OCI-LY1 (cell line): Measurements from ENCODE around the gene CKAP2L.

Experiments
- H2AFZ ChIP-seq: fragments of 200-600 bp; sonication (generic), shearing (Covaris generic); 2 replicates; pipeline ENCODE4 v1.6.0; 2014; ENCODE audit warnings: antibody characterized with exemption, mild to moderate bottlenecking, low read length
- H3F3A ChIP-seq: fragments of 200-600 bp; sonication (generic), shearing (Covaris generic); 2 replicates; pipeline ENCODE4 v1.6.0; 2014; ENCODE audit warnings: mild to moderate bottlenecking, antibody characterized with exemption, low read length, moderate library complexity; ENCODE audit not compliant: insufficient read depth
- H3K27ac ChIP-seq: fragments of 200-600 bp; sonication (generic); 2 replicates; pipeline ENCODE4 v1.5.1; 2014; ENCODE audit warnings: low read length, mixed run types, mild to moderate bottlenecking, low read depth; ENCODE audit not compliant: poor library complexity, severe bottlenecking
- H3K27me3 ChIP-seq: fragments of 200-600 bp; sonication (generic); 2 replicates; pipeline ENCODE4 v1.6.0; 2014; ENCODE audit warnings: antibody characterized with exemption, mild to moderate bottlenecking, low read length, moderate library complexity; ENCODE audit not compliant: insufficient read depth
- H3K36me3 ChIP-seq: fragments of 200-600 bp; sonication (generic); 2 replicates; pipeline ENCODE4 v1.6.1; 2014; ENCODE audit warnings: mild to moderate bottlenecking, antibody characterized with exemption, low read length, moderate library complexity, mixed read lengths; ENCODE audit not compliant: insufficient read depth
- H3K4me1 ChIP-seq: fragments of 200-600 bp; sonication (generic); 2 replicates; pipeline ENCODE4 v1.5.1; 2014; ENCODE audit warnings: mild to moderate bottlenecking, low read length, moderate library complexity; ENCODE audit not compliant: insufficient read depth, severe bottlenecking
- H3K4me2 ChIP-seq: fragments of 200-600 bp; sonication (generic), shearing (Covaris generic); 2 replicates; pipeline ENCODE4 v1.6.1; 2014; ENCODE audit warnings: low read length
- H3K4me3 ChIP-seq: fragments of 200-600 bp; sonication (generic); 2 replicates; pipeline ENCODE4 v1.5.1; 2014; ENCODE audit warnings: low read length, low read depth, mild to moderate bottlenecking, mixed read lengths; ENCODE audit not compliant: poor library complexity, severe bottlenecking
- H3K79me2 ChIP-seq: fragments of 200-600 bp; shearing (Covaris generic); 2 replicates; pipeline ENCODE4 v1.6.1; 2016; ENCODE audit warnings: mixed run types, low read length, mixed read lengths; ENCODE audit not compliant: insufficient read depth
- H3K9ac ChIP-seq: fragments of 200-600 bp; sonication (generic), shearing (Covaris generic); 2 replicates; pipeline ENCODE4 v1.6.1; 2014; ENCODE audit warnings: mild to moderate bottlenecking, low read length, mixed read lengths
- H3K9me2 ChIP-seq: fragments of 200-600 bp; sonication (generic), shearing (Covaris generic); 2 replicates; pipeline ENCODE4 v1.6.1; 2014; ENCODE audit warnings: low read depth, mild to moderate bottlenecking, low read length, mixed read lengths
- H3K9me3 ChIP-seq: fragments of 200-600 bp; shearing (Covaris generic); 2 replicates; pipeline ENCODE4 v1.6.1; 2014; ENCODE audit warnings: low read length, mixed read lengths
- H4K20me1 ChIP-seq: fragments of 200-600 bp; sonication (generic), shearing (Covaris generic); 2 replicates; pipeline ENCODE4 v1.6.0; 2016; ENCODE audit warnings: mild to moderate bottlenecking, low read length; ENCODE audit not compliant: insufficient read depth
- EZH2 ChIP-seq: fragments of 200-600 bp; sonication (generic), shearing (Covaris generic); IDR thresholded peaks from 2 replicates; pipeline ENCODE4 v1.8.0; 2017; ENCODE audit warnings: borderline replicate concordance, mixed run types, mild to moderate bottlenecking, antibody characterized with exemption, low read length, moderate library complexity, mixed read lengths
- TF ChIP-seq, protein P1 (sequence below): fragments of 200-600 bp; sonication (generic), shearing (Covaris generic); IDR thresholded peaks from 2 replicates; pipeline ENCODE4 v1.5.1; 2017; ENCODE audit warnings: mild to moderate bottlenecking, antibody characterized with exemption, low read length, moderate library complexity, mixed read lengths

CKAP2L gene, protein sequence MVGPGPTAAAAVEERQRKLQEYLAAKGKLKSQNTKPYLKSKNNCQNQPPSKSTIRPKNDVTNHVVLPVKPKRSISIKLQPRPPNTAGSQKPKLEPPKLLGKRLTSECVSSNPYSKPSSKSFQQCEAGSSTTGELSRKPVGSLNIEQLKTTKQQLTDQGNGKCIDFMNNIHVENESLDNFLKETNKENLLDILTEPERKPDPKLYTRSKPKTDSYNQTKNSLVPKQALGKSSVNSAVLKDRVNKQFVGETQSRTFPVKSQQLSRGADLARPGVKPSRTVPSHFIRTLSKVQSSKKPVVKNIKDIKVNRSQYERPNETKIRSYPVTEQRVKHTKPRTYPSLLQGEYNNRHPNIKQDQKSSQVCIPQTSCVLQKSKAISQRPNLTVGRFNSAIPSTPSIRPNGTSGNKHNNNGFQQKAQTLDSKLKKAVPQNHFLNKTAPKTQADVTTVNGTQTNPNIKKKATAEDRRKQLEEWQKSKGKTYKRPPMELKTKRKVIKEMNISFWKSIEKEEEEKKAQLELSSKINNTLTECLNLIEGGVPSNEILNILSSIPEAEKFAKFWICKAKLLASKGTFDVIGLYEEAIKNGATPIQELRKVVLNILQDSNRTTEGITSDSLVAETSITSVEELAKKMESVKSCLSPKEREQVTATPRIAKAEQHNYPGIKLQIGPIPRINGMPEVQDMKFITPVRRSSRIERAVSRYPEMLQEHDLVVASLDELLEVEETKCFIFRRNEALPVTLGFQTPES

DNA sequence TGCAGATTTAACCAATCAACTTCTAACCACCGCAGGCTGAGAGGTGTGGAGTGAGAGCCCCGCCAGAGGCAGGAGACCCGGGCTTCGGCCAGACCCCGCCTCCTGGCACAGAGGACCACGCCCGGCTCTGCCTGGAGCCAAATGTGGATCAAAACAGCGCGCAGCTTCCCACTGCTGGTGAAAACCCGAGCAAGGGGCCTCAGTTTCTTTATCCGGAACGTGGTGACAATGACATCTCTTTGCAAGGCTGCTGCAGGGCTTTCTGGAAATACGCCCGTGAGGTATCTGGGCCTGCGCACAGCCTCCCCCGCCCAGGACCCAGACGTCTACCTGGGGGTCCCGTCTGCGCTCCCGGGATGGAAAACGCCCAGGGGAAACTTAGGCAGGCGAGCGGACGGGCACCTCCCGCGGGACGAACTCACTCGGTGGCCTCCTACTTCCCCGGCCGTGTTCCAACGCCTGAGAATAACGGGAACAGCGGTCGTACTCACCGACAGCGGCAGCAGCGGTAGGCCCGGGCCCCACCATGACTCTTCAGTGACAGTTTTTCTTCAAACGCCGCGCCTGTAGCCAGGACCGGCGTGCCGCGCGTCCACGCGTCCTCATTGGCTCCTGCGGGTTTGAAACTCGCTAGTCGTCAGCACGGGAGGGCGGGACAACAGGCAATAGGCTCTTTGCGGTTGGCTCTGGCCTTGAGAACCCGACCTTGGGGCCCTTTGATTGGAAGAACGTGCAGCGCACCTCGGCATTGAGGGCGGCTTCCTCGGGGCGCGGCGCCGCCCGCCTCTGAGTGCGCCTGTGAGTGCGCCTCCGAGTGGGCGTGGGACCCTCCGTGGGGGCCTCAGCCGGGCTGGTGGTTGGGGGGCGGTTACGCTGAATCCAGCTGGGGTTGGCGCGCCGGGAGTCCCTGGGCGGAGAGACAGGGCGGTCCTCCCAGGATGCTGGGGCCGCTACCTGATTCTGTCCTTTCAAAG lies at the start of gene CKAP2L:
Gene CKAP2L (minus strand): TSS at position 539 of the 974 bp plus-strand sequence. CDS start 11 bp downstream, at position 528.
- TF ChIP-seq EZH2, result no peak
- TF ChIP-seq, protein P1, sequence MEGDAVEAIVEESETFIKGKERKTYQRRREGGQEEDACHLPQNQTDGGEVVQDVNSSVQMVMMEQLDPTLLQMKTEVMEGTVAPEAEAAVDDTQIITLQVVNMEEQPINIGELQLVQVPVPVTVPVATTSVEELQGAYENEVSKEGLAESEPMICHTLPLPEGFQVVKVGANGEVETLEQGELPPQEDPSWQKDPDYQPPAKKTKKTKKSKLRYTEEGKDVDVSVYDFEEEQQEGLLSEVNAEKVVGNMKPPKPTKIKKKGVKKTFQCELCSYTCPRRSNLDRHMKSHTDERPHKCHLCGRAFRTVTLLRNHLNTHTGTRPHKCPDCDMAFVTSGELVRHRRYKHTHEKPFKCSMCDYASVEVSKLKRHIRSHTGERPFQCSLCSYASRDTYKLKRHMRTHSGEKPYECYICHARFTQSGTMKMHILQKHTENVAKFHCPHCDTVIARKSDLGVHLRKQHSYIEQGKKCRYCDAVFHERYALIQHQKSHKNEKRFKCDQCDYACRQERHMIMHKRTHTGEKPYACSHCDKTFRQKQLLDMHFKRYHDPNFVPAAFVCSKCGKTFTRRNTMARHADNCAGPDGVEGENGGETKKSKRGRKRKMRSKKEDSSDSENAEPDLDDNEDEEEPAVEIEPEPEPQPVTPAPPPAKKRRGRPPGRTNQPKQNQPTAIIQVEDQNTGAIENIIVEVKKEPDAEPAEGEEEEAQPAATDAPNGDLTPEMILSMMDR, result no peak
- H3K9me3 ChIP-seq, result no peaks in the 10 kb centered on the region
- H3K36me3 ChIP-seq, result peaks cover 30% of the 10 kb centered on the region
- H3K79me2 ChIP-seq, result peaks cover 24% of the 10 kb centered on the region
- no peaks in the 10 kb centered on the region for H3K27me3 ChIP-seq
- no peaks in the 10 kb centered on the region for H3K9me2 ChIP-seq
- peak within 1 kb of the TSS; percentile 78 for H3K27ac ChIP-seq
- no peaks in the 10 kb centered on the region for H4K20me1 ChIP-seq
- peak within 1 kb of the TSS; percentile 88 for H3K9ac ChIP-seq
- peak within 1 kb of the TSS; percentile 86 for H3K4me2 ChIP-seq
- peaks cover 25% of the 10 kb centered on the region for H3K4me1 ChIP-seq
- H3K4me3 ChIP-seq, result peak within 1 kb of the TSS; percentile 83
- H3F3A ChIP-seq, result no peaks in the 10 kb centered on the region
- peak within 1 kb of the TSS; percentile 29; the same call in 1 of the 2 replicates for H2AFZ ChIP-seq

DNA sequence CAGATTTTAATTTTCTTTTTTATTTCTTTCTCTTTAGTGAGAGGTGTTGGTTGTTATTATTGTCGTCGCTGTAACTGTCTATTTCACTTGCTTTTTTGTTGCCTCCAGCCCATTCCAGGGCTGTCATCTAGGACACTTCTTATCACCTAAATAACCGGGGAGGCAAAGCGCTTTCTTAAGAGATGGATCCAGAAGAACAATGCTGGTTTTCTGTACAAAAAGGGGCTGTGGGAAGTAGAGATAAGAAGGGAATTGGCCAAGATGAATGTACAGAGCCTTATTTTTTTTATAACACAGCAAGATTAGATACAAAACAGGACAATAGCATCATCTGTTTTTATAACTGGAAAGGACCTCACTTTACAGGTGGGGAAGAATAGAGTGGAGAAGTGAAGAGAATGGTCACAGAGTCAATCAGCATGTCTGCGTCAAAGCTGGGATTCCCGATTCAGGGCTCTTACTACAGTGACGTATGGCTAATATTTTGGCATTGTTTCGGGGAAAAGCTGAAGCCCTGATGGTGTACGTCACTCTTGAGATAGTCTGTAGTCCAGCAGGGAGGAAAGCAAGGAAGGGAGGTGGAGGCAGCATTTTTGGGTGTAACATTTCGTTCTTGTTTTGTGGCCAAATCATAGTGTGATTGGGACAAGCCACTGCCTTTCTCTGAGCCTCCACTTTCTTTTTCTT lies 49.0 kb upstream of the CKAP2L start:
- H3K27ac ChIP-seq, result no peak overlapping the region

More for the DNA sequence above, 49.0 kb upstream of the CKAP2L start:
- no peak overlapping the region for H3K4me3 ChIP-seq
- H3K9me3 ChIP-seq, result no peaks in the 10 kb centered on the region
- no peaks in the 10 kb centered on the region for H4K20me1 ChIP-seq
- H3K27me3 ChIP-seq, result 0 out of 2 replicates have a peak, but pooled peaks cover 7% of the 10 kb centered on the region
- no peaks in the 10 kb centered on the region for H3K4me1 ChIP-seq
- H3K36me3 ChIP-seq, result no peaks in the 10 kb centered on the region
- no peaks in the 10 kb centered on the region for H3K79me2 ChIP-seq
- no peaks in the 10 kb centered on the region for H3K9me2 ChIP-seq
- no peak overlapping the region for H3K4me2 ChIP-seq
- TF ChIP-seq EZH2, result no peak
- TF ChIP-seq, protein P1, result no peak
- H3K9ac ChIP-seq, result no peak overlapping the region
- no peak overlapping the region for H2AFZ ChIP-seq
- H3F3A ChIP-seq, result no peaks in the 10 kb centered on the region
